ENCODE data around the gene C10orf143.

The C10orf143 gene

GRCh38 chr10:130018265-130018664 lies 92.4 kb downstream of the C10orf143 start:
- H3K4me1 ChIP-seq (ENCODE audit: control insufficient read depth, insufficient read depth, low read length): no peaks in the 10 kb centered on the region
- CTCF ChIA-PET: no interaction called here
- no peak overlapping the region for H3K27ac ChIP-seq (ENCODE audit: extremely low read depth, low read depth, low read length)
- H3K36me3 ChIP-seq (ENCODE audit: control insufficient read depth in 2 of 2, insufficient read depth in 1 of 2, low read length in 2 of 2): no peaks in the 10 kb centered on the region
- no peaks in the 10 kb centered on the region for H3K9me3 ChIP-seq (ENCODE audit: control insufficient read depth, insufficient read depth, low read depth, low read length)
- H3K4me3 ChIP-seq (ENCODE audit: low read depth, low read length): no peak overlapping the region
- TF ChIP-seq ZNF350 (tag by site-specific recombination; IDR thresholded peaks at IDR 0.05): no peak
- POLR2A ChIA-PET: no interaction called here

- ChIA-PET CTCF (no interaction called here), POLR2A (no interaction called here)
- Histone ChIP-seq H3K36me3 (ENCODE audit: control insufficient read depth in 2 of 2, insufficient read depth in 1 of 2, low read length in 2 of 2) (no peaks in the 10 kb centered on the region), H3K4me3 (ENCODE audit: low read depth, low read length) (no peak overlapping the region), H3K9me3 (ENCODE audit: control insufficient read depth, insufficient read depth, low read depth, low read length) (no peaks in the 10 kb centered on the region), H3K27ac (ENCODE audit: extremely low read depth, low read depth, low read length) (no peak overlapping the region), H3K4me1 (ENCODE audit: control insufficient read depth, insufficient read depth, low read length) (no peaks in the 10 kb centered on the region)
- no peak for TF ChIP-seq ZBTB10 (tag by site-specific recombination; IDR thresholded peaks at IDR 0.05)
- no peak for TF ChIP-seq ZNF530 (tag by site-specific recombination; IDR thresholded peaks at IDR 0.05; ENCODE audit: low read depth)
- no peak for TF ChIP-seq FEZF1 (tag by site-specific recombination; IDR thresholded peaks at IDR 0.05)
- TF ChIP-seq MZF1 (tag by site-specific recombination; IDR thresholded peaks at IDR 0.05; ENCODE audit: borderline replicate concordance): no peak
- TF ChIP-seq ZNF548 (tag by site-specific recombination; IDR thresholded peaks at IDR 0.05): no peak
- no peak for TF ChIP-seq ZNF670 (tag by site-specific recombination; IDR thresholded peaks at IDR 0.05; ENCODE audit: low read depth)
- TF ChIP-seq ZNF768 (tag by site-specific recombination; IDR thresholded peaks at IDR 0.05): no peak
- TF ChIP-seq MEIS1 (CRISPR knock-in tag; IDR thresholded peaks at IDR 0.05; ENCODE audit: borderline replicate concordance): no peak
- TF ChIP-seq ZNF626 (tag by site-specific recombination; IDR thresholded peaks at IDR 0.05): no peak
- no peak for TF ChIP-seq ZBTB11 (tag by site-specific recombination; conservative IDR thresholded peaks at IDR 0.05; ENCODE audit: low read depth)
- TF ChIP-seq ZNF184 (tag by site-specific recombination; IDR thresholded peaks at IDR 0.05): no peak
- TF ChIP-seq TRIM28 (IDR thresholded peaks at IDR 0.05; ENCODE audit: borderline replicate concordance, low read length): no peak
- no peak for TF ChIP-seq ZNF416 (tag by site-specific recombination; IDR thresholded peaks at IDR 0.05)
These were observed 93.0 kb downstream of the C10orf143 start for GRCh38 chr10:130017631-130018022.

GRCh38 chr10:130016993-130017630 lies 93.5 kb downstream of the C10orf143 start:
- H3K36me3 ChIP-seq (ENCODE audit: control insufficient read depth in 2 of 2, insufficient read depth in 1 of 2, low read length in 2 of 2): no peaks in the 10 kb centered on the region
- CTCF ChIA-PET: no interaction called here
- no peak for TF ChIP-seq PATZ1 (tag by site-specific recombination; IDR thresholded peaks at IDR 0.05)

More at GRCh38 chr10:130016993-130017630, 93.5 kb downstream of the C10orf143 start:
- Histone ChIP-seq H3K9me3 (ENCODE audit: control insufficient read depth, insufficient read depth, low read depth, low read length) (no peaks in the 10 kb centered on the region), H3K27ac (ENCODE audit: extremely low read depth, low read depth, low read length) (no peak overlapping the region), H3K4me1 (ENCODE audit: control insufficient read depth, insufficient read depth, low read length) (no peaks in the 10 kb centered on the region), H3K4me3 (ENCODE audit: low read depth, low read length) (no peak overlapping the region)
- POLR2A ChIA-PET: interaction anchor here (0.6 kb wide), 1 partner anchor 1873 kb away, joined by 3 read pairs; no protein-coding TSS in a partner anchor

Data from HEK293 (cell line).